HG03159 (cell line): ENCODE measurements around the gene HOXD11.

Source experiments
- ATAC-seq: cut with Tn5 transposase; IDR thresholded peaks from one replicate; pipeline ENCODE4 v1.9.1; 2021; ENCODE audit warnings: mild to moderate bottlenecking, moderate library complexity; ENCODE audit not compliant: unreplicated experiment

The HOXD11 gene

DNA sequence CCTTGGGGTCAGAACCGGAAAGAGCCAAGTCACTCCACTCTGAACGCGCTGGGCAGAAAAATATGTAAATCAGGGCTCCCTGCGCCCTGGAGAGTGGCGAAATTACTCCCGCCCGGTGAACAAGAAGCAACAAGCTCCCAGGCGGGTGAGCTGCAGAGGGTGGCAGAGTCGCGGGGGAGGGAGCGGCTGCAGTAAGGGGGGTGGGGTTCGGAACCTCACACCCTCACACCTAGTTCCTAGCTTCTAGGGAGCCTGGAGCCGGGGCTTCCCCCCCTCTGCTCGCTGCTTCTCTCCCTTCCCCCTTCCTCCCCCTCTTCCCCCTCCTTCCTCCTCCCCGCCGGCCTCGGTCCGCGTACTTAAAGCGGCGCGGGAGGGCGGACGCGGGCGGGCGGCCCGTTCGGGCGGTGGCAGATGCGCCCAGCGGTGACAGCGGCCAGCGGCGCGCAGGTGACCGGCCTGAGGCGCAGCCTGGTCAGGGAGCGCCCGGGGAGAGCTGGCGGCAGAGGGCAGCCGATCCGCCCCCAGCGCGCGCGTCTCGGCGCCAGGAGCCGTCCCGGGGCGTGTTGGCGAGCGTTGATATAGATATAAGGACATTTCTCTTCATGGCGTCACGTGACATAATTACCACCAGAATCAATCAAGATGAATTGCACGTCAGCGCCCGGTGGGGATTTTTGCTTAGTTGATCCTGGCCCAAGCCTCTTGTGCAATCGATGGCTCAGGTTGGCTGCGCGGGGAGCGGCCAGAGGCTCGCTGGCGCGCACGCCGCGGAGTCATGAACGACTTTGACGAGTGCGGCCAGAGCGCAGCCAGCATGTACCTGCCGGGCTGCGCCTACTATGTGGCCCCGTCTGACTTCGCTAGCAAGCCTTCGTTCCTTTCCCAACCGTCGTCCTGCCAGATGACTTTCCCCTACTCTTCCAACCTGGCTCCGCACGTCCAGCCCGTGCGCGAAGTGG, at the start of gene HOXD11:
HOXD11 (plus strand) TSS at position 700 of the 959 bp plus-strand sequence; CDS start at position 776, 76 bp downstream.
- ATAC-seq = no peak

DNA sequence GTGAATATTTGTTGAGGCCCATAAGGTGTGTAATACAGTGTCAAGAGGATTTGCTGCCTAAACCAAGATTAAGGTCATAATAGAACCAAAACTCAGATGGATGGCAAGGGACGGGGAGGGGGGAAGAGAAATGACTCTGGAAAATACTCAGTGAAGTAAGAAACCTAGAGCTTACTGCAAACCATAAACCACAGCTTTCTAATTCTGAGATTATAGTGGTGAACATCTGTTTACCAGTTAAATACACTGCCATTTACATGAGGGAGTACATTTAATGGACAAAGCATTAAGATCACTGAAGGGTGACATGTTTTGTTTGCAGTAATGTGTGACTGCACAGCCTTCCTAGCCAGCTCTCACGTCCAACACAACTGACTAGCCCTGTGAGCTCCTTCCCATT, 43.1 kb upstream of the HOXD11 start:
- no peak for ATAC-seq

DNA sequence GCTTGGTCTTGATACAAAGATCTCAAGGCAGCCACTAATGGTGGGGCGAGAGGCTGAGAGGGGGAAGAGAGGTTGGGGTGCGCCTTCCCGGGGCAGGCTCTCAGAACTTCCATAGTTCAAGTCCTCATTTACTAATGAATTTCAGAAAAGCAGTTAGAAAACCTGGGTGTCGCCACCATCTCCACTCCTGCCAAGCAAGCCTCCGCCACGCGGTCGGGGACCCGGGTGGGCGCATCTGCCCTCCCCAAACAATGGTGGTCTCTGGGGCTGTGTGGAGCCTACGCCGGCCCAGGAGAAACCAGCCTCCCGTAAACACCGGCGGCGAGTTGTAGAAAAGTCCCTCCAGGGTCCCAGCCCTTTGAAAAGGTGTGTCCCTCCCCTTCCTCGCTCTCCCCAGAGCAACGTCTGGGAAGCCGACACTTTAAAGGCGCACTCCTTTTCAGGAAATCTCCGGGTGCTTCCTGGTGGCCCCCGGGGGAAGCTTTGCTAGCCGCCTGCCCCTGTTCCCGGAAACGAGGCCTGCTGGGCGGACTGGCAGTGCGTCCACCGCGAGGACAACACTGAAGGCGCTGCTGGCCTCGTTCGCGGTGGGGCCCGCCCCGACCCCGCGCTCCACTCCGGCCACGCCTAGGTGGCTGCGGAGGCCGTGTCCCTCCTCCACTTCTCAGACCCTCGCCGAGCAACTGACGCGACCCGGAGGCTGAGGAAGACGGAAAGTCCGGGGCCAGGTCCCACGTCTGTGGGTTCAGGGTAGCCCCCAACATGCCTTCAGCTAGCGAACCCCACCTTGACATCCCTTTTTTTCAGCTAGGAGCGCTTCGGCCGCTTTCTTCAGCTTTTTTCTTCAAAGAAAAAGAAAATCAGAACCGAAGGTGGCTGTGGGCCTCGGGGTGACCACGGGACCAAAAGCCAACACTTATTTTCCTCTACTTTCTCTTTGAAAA, 40.2 kb upstream of the HOXD11 start:
- ATAC-seq = no peak

- no peak for ATAC-seq
Measured at GRCh38 chr2:176067589-176068418, 39.3 kb upstream of the HOXD11 start.

GRCh38 chr2:176068419-176068832, 38.7 kb upstream of the HOXD11 start:
- no peak for ATAC-seq

DNA sequence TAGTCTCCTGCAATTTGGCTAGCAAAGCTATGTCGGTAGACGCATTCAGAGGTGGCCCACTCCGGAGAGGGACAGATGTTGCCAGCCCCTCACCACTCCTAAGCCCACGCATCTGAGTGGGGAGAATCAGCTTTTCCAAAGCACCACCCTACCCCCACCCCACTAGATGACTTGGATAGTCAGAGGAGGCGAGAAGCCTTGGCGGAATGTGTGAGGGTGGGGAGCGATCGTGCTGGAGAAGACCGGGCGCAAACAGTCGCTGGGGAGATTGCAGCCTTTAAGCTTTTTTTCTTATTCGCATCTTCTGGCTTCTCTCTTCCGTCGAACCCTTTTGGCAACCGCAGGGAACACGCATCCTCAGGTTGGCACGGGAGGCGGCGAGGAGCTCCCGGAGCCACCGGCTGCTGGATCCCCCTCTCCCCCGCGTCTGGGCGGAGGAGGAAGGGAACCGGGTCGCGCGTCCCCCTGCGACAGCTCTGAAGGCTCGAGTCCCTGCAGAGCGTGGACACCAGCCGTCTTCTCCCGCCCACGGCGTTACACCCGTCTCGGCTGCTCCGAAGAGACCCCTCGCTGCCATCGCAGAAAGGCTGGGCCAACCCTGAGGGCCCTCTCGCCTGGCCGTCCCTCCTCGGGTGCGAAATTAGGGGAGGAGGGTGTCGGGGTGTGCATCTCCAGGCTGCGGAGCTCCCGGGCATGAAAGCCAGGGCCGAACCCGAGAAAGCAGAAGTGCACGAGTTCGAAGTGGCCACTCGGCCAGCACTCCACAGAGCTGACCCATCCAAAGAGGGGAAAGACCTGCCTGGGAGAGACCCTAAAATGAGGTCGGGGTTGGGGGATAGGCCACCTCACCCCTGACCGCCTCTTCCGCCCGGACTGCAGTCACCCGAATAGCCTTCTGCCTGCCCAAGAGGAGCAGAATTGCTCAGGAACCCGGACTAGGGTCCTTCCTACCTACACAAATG, 35.5 kb upstream of the HOXD11 start:
- ATAC-seq = no peak

GRCh38 chr2:176072292-176072669, 34.8 kb upstream of the HOXD11 start:
- no peak for ATAC-seq

DNA sequence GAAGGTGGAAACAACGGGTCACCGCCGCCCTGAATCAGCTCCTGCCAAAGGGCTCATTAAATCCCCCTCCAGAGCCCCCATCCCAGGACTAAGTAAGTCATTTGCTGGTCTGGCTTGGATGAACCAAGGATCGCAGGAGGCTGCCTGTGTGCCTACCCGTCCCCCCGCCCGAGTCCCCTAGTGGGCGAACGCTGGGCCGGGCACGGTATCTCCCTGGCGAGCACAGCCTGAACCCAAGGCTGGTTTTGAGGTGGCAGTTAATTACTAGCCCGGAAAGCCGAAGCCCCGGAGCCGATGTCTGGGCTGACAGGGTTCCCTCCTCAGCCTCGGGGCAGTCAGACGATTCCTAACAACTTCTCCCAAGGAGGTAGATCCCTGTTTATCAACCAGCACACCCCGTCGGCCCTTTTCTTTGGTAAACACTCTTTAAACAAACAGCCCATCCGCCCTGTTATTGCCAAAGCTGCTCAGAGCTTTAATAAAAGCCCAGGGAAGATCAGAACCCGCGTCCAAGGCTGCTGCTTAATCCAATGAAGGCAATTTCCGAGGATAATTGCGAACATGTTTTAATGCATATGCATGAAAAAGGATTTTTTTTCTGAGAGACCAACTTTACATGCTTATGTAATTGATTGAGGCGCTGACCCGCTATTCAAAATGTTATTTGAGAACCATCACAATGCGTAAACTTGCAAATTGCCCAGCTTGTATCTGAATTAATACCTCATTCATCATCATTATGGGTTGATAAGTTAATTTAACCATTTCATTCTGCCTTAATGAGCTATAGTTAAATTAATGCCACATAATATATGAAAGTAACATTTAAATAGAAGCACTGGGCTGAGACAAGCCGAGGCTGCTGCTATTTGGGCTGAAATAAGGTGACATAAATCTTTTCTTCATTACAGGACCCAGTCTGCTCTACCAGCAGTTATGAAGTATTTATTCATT, 33.9 kb upstream of the HOXD11 start:
- ATAC-seq = no peak

- no peak for ATAC-seq
Measured at GRCh38 chr2:176074919-176075425, 32.1 kb upstream of the HOXD11 start.

DNA sequence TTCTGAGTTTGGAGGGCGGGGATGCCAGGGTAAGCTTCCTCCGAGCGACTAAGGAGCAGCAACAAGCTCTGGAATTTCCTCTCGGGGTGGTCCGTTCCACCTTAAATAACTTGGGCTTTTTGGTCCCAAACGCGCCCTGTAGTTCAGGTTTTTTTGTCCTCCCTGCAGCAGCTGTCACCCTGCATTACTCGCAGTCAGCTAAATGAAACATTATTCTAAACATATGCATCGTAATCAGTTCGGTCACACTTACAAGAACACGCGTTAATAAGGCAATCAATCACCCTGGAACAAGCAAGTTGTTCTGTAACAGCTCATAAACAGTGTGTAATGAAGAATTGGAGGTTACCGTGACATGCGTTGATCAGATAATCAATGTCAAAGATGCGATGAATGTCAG, 31.6 kb upstream of the HOXD11 start:
- no peak for ATAC-seq

DNA sequence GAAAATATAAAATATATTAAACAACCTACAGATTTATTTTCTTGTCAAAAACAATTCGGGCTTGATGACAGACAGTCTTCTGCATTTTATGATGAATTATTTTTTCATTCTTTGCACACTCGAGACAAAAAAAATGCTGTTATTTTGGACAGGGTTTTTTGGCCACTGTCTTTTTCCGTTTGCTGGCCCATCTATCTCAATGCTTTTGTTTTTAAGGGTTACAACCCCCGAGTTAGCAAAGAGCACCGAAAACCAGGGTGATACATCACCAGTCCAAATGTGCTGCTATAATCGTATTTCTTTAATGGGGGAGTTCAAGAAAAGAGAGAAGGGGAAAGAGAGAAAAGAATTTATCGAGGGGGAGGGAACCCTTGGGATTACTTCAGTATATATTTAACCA, 31.0 kb upstream of the HOXD11 start:
- ATAC-seq = no peak

GRCh38 chr2:176076796-176077195, 30.3 kb upstream of the HOXD11 start:
- no peak for ATAC-seq

GRCh38 chr2:176078541-176079284, 28.4 kb upstream of the HOXD11 start:
- ATAC-seq = no peak

GRCh38 chr2:176079285-176079830, 27.7 kb upstream of the HOXD11 start:
- ATAC-seq = no peak

- no peak for ATAC-seq
Measured at GRCh38 chr2:176079831-176080539, 27.1 kb upstream of the HOXD11 start.

- no peak for ATAC-seq
Measured at GRCh38 chr2:176080540-176081375, 26.3 kb upstream of the HOXD11 start.
